Fibroblast of skin of scalp (primary cell): ENCODE results near the gene MORN5. TPM values are rescaled to one million over a fixed set of nuclear protein-coding genes. Genes with fewer than 3 reads are reported as not detected.
"Not testable (repeated sequence)": the region's sequence is repeated elsewhere in the genome, so short reads cannot be mapped to it uniquely, and the experiment has no call there.

Source experiments
- DNase-seq: peaks from one replicate; pipeline ENCODE4 v3.0.0-alpha.2; 2013
- polyA plus RNA-seq, 2 experiments: library from polyadenylated mRNA; unstranded; fragments of 120-200 nt; gene quantifications; one replicate each; pipeline ENCODE4 v1.2.1, GENCODE V29; 2013; ENCODE audit not compliant: insufficient read length in 2 of 2

MORN5 gene
- not detected for polyA plus RNA-seq (2013, experiment 1 of 2; ENCODE audit: insufficient read length)
- polyA plus RNA-seq (2013, experiment 2 of 2; ENCODE audit: insufficient read length) = not detected

DNA sequence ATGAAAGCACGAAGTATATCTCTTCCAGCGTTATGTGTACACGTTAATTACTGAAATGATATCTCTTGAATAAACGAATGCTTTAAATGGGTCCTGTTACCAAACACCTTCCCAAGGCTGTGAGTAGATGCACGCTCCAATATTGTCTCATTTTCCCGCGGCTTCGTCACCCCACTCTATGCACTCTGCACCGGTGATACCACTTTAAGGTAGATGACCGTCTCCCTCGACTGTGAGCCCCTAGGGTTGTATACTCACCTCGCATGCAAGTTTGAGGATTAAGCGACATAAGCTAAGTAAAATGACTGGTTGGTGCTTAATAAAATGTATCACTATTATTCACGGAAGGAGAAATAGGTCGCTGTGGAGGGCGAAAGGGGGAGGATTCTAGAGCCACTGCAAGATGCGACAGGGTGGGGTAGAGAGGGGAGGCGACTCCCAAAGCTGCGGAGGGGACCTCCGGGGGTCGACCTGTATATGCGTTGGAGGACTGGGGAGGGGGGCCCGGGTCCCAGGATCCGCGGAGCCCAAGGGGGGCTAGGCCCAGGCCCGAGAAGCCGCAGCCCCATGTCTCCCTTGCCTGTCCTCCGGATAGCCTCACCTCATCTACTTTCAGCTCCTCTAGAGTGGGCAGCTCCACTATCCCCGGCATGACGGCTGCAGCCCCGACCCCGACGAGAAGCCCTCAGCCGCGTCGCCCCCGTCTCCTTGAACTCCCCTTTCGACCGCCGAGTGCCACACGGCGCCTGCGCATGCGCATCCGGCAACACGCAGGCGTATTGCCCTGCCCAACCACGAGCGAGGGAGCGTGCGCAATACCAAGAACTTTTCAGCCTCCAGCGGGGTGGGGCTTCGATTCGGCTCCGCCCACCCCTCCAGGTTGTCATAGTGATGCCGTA lies at the start of gene MORN5, which contains the start of gene NDUFA8:
Gene MORN5, plus strand, starts transcription at position 883 of the 899 bp plus-strand sequence. CDS start 65 bp downstream, outside the sequence.
Gene NDUFA8, minus strand, starts transcription at position 754 of the 899 bp plus-strand sequence. Its CDS starts 102 bp downstream, at position 652.
- DNase-seq = peak; percentile 96

- no peak for DNase-seq
Observed at GRCh38 chr9:122110100-122110833, 49.4 kb upstream of the MORN5 start.

GRCh38 chr9:122111413-122112085 lies 48.2 kb upstream of the MORN5 start:
- DNase-seq = no peak

DNA sequence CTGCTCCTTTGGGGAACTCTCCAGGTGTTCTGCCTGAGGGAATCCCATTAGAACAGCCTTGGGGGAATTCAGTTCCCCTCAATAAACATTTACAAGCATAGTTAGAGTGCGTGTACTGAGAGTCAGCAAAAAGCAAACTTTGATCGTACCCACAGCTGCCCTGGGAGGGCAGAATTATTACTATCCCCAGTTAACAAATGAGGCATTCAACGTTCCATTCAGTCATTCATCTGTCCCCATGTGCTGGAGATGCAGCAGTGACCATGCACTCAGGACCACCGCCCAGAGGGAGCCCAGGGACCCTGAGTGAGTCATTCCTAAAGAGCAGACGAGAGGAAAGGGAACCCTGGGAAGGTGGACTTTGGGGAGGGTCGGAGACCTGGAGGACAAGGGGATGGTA lies 47.5 kb upstream of the MORN5 start:
- DNase-seq = no peak

GRCh38 chr9:122113574-122113973 lies 46.1 kb upstream of the MORN5 start:
- DNase-seq = no peak

- no peak for DNase-seq
Observed at GRCh38 chr9:122115176-122116035, 44.3 kb upstream of the MORN5 start.

GRCh38 chr9:122116040-122116439 lies 43.7 kb upstream of the MORN5 start:
- DNase-seq = no peak

DNA sequence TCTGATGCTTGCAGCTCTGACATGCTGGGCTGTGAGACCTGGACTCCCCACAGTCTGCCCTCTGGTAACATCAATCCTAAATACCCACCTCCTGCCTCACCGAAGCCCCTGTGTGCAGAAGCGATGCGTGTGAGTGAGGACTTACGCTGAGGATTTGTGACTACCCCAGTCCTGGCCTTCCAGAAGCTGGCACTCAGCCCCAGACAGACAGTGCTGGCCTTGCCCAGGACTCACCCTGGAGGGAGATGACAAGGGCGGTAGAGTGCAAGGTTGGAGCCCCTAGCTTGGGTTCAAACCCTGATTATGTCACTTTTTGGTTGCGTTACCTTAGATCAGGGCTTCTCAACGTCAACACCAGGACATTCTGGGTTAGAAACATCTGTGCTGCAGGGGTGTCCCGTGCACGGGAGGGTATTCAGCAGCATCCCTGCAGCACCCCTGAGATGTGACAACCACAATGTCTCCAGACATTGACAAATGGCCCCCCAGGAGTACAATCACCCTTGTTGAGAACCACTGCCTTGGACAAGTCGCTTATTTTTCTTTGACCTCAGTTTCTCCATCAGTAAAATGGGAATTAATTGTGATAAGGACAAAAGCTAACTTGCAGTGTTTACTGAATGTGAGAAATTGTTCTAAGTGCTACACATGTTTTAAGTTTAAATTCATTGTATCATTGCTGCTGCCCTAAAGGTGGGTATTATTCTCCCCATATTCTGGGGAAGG lies 43.1 kb upstream of the MORN5 start:
- no peak for DNase-seq

- DNase-seq = not testable (repeated sequence)
Observed at GRCh38 chr9:122117241-122117640, 42.5 kb upstream of the MORN5 start.

DNA sequence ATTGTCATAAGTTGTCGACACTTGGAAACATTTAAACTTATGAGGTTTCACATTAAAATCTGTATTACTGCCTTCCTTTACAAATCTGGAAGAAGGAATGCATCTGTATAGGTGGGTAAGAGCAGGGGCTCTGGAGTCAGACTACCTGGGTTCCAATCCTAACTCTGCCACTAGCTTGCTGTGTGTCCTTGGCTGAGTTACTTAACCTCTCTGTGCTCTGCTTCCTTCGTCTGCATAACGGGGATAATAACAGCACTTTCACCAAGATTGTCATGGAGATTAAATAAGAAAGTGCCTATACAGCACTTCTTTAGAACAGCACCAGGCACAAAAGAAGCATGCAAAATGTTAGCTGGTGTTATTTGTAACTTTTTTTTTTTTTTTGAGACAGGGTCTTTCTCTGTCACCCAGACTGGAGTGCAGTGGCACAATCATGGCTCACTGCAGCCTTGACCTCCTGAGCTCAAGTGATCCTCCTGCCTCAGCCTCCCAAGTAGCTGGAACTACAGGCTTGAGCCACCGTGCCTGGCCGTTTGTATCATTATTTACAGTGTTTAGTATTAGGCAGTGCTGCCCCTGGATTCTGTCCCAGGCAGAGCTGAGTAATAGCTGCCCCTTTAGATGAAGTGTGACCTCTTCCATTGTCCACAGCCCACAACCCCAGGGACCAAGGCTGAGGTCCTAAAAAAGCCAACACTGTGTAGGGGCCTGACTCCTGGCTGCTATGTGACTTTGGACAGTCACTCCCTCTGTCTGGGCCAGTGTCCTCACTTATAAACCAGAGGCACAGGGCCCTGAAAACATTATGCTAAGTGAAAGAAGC lies 41.2 kb upstream of the MORN5 start:
- no peak for DNase-seq

- DNase-seq = no peak
Observed at GRCh38 chr9:122119166-122119521, 40.6 kb upstream of the MORN5 start.

- no peak for DNase-seq
Observed at GRCh38 chr9:122119721-122120120, 40.0 kb upstream of the MORN5 start.

- no peak for DNase-seq
Observed at GRCh38 chr9:122120316-122121071, 39.2 kb upstream of the MORN5 start.

GRCh38 chr9:122121391-122121790 lies 38.3 kb upstream of the MORN5 start:
- no peak for DNase-seq

GRCh38 chr9:122121931-122122330 lies 37.8 kb upstream of the MORN5 start:
- no peak for DNase-seq

- DNase-seq = no peak
Observed at GRCh38 chr9:122122468-122122867, 37.2 kb upstream of the MORN5 start.

DNA sequence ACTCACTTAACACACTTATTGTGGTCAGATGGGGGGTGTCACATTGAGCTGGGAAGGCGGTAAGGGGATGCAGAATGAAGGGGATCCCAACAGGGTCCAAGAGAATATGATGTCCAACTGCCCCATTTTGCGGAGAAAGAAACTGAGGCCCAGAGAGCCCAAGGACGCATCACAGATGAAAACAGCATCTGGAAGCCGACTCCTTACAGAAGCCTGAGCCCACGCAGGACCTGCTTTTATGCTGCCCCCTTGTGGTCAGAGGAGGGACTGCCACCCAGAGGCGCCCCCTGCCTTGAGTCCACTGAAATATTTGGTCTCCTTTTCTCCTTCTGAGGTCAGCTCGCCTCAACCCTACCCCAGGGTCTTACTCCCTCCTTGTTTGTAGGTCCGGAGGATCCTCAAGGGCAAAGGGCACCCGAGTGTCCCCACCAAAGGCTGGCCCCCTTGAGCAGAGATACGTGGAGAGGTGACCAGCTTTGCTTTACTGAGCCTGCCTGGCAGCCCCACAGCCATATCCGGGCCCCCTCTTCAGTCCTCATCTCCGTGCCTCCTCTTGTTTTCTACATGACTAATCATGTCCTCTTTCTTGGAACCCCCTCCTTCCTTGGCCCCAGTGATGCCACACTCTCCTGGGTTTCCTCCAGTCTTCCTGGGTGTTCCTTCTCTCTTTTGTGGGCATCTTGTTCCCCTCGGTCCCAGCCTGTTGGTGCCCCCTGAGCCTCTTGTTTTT lies 36.6 kb upstream of the MORN5 start:
- peak; percentile 71 for DNase-seq

DNA sequence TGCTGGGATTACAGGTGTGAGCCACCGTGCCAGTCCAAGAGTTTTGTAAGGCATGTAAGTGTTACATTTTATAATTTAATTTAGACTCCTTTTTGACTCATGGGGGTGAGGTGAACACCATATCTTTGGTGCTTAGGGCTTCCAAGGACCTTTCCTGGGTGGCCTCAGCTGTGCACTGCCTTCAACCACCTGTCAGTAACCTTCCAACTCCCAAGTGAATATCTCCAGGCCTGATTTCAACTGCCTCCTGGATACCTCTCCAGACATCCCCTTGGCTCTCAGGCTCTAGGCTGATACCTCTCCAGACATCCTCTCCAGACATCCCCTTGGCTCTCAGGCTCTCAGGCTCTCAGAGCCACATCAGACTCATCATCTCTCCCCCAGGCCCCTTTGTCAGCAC lies 35.7 kb upstream of the MORN5 start:
- no peak for DNase-seq

- DNase-seq = no peak
Observed at GRCh38 chr9:122124528-122124927, 35.2 kb upstream of the MORN5 start.
